Measurements from ENCODE around the gene EFCAB5.

GRCh38 chr17:29936724-29937123, 4.7 kb upstream of the EFCAB5 start:
- TF ChIP-seq, protein P1, sequence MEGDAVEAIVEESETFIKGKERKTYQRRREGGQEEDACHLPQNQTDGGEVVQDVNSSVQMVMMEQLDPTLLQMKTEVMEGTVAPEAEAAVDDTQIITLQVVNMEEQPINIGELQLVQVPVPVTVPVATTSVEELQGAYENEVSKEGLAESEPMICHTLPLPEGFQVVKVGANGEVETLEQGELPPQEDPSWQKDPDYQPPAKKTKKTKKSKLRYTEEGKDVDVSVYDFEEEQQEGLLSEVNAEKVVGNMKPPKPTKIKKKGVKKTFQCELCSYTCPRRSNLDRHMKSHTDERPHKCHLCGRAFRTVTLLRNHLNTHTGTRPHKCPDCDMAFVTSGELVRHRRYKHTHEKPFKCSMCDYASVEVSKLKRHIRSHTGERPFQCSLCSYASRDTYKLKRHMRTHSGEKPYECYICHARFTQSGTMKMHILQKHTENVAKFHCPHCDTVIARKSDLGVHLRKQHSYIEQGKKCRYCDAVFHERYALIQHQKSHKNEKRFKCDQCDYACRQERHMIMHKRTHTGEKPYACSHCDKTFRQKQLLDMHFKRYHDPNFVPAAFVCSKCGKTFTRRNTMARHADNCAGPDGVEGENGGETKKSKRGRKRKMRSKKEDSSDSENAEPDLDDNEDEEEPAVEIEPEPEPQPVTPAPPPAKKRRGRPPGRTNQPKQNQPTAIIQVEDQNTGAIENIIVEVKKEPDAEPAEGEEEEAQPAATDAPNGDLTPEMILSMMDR (conservative IDR thresholded peaks at IDR 0.05; ENCODE audit: low read depth in 2 of 2), result no peak
- TF ChIP-seq JUNB (IDR thresholded peaks at IDR 0.05; ENCODE audit: unreplicated experiment), result no peak
- no peak for TF ChIP-seq EZH2 (IDR thresholded peaks at IDR 0.05; ENCODE audit: low read depth, unreplicated experiment)
- TF ChIP-seq POLR2AphosphoS5 (IDR thresholded peaks at IDR 0.05; ENCODE audit: low read depth), result no peak

Data from GM23338 (cell line).